ENCODE results near the gene TBC1D10A. TPM values are rescaled to one million over a fixed set of nuclear protein-coding genes. Genes with fewer than 3 reads are reported as not detected.

TBC1D10A gene, protein sequence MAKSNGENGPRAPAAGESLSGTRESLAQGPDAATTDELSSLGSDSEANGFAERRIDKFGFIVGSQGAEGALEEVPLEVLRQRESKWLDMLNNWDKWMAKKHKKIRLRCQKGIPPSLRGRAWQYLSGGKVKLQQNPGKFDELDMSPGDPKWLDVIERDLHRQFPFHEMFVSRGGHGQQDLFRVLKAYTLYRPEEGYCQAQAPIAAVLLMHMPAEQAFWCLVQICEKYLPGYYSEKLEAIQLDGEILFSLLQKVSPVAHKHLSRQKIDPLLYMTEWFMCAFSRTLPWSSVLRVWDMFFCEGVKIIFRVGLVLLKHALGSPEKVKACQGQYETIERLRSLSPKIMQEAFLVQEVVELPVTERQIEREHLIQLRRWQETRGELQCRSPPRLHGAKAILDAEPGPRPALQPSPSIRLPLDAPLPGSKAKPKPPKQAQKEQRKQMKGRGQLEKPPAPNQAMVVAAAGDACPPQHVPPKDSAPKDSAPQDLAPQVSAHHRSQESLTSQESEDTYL
- 20.8 and 35.5 TPM in 2 replicates for total RNA-seq (2014; rRNA removed; shearing (Covaris generic))

DNA sequence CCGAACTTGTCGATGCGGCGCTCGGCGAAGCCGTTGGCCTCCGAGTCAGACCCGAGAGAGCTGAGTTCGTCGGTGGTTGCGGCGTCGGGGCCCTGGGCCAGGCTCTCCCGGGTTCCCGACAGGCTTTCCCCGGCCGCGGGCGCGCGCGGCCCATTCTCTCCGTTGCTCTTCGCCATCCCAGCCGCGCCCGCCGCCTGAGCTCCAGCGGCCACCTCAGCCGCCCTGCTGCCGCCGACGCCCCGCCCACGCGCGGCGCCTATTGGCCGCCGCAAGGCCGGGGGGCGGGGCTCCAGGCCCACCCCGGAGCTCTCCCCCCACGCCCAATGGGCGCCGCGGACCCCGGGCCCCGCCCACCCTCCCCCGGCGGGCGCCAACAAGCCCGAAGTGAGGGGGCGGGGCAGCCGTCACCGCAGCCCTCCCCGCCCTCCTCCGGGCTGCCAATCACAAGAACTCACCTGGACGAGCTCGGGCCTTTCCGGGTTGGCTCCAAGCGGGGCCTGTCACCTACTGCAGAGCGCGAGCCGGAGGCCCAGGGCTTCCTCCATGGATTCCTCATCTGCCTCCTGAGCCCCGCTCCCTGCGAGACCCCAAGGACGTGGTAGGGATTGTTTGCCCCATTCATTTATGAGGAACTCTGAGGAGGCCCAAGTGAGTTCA, at the start of gene TBC1D10A:
TSS of gene TBC1D10A (minus strand) at position 236 of the 657 bp plus-strand sequence. CDS start at position 176, 60 bp downstream.
- peak; percentile 94 for DNase-seq (ENCODE audit: low read depth)

DNA sequence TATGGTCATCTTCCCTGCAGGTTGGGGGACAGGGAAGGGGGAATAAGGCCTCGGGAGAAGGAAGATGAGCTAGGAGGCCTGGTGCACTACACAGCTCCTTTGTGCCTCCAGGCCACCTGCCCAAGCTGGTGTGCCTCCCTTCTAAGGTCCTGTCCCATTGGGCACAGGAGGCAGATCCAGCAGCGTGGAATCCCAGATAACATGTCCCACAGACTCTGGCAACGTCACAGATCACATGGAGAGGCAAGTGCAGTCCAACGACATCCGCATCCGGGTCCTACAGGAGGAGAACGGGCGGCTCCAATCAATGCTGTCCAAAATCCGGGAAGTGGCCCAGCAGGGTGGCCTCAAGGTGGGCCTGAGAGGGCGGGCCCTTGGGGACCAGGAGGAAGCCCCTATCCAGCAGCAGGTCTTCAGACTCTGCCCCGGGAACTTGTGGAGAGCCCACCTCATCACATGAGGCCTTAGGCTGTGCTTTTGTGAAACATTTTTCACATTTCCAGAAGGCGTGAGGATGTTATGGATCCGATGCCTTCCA, 48.6 kb upstream of the TBC1D10A start:
- no peak for DNase-seq (ENCODE audit: low read depth)

DNA sequence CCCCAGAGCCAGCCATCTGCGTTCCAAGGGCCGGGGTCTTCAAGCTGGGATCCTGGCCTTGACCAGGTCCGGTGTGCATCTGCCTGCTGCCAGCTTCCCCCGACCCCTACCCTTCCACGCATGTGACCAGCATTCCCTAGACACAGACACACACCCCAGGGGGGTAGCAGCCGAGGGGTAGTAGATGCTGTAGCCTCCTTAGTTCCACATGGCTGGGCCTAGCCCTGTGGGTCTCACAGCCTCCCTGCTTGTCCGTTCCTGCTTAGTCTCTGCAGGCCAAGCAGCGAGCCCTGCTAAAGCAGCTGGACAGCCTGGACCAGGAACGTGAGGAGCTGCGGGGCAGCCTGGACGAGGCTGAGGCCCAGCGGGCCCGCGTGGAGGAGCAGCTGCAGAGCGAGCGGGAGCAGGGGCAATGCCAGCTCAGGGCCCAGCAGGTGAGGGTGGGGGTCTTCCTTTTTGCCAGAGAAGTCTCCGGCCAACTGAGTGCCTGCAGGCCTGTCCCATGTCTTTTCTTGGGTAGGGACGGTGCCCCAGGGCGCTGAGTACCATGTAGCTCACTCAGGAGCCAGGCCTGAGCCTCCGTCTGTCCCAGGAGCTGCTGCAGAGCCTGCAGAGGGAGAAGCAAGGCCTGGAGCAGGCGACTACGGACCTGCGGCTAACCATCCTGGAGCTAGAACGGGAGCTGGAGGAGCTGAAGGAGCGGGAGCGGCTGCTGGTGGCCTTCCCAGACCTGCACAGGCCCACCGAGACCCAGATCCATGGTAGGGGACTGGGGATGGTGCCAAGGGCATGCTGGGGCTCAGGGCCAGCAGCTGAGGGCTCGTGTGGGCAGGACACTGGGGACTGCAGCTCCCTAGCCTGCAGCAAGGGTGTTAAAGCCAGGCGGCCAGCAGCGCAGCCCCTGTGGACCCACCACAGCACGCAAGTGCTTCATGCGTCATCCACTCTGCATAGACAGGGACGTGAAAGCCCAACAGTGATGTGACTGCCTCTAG, 46.9 kb upstream of the TBC1D10A start:
- no peak for DNase-seq (ENCODE audit: low read depth)

DNA sequence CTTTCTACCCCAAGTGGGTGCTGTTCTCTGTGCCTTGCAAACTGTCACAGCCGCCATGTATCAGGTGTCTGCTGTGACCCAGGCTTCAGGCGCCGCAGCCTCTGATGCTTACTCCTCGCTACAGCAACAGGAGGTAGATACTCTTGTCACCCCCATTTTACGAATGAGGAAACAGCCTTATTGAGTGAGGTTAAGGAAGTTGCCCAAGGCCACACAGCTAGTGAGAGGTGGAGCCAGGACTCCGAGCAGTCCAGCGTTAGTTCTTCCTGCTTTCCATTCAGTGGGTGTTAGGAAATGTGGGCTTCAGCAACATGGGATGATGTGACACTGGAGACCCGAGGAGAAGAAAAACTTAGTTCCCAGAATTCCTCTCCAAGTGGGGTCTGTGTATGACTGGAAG, 46.2 kb upstream of the TBC1D10A start:
- no peak for DNase-seq (ENCODE audit: low read depth)

DNA sequence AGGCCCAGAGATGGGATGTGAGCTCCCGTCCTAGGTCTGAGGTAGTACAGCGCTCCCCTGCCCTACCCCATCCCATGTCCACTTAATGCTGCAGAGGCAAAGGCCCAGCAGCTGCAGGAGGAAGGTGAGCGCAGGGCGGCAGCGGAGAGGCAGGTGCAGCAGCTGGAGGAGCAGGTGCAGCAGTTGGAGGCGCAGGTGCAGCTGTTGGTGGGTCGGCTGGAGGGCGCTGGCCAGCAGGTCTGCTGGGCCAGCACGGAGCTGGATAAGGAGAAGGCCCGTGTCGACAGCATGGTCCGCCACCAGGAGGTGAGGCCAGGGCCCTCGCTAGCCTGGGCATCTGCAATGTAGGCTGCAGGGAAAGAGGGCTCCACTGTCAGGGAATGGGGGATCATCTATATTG, 45.2 kb upstream of the TBC1D10A start:
- no peak for DNase-seq (ENCODE audit: low read depth)

DNA sequence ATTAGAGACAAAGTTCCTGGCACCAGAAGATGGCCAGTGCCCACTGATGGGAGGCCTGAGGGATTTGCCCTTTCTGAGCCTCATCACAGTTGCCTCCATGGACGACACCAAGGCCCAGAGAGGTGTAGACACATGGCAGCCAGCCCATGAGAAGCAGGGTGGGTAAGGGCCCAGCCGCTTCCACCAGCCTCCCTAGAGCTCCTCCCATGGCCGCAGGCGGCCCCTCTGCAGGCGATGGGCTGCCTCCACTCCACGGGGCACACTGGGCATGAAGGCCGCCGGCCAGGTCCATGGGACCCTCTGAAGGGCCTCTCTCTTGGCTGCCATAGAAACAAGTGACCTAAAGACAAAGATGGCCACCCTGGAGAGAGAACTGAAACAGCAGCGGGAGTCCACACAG, 44.6 kb upstream of the TBC1D10A start:
- no peak for DNase-seq (ENCODE audit: low read depth)

DNA sequence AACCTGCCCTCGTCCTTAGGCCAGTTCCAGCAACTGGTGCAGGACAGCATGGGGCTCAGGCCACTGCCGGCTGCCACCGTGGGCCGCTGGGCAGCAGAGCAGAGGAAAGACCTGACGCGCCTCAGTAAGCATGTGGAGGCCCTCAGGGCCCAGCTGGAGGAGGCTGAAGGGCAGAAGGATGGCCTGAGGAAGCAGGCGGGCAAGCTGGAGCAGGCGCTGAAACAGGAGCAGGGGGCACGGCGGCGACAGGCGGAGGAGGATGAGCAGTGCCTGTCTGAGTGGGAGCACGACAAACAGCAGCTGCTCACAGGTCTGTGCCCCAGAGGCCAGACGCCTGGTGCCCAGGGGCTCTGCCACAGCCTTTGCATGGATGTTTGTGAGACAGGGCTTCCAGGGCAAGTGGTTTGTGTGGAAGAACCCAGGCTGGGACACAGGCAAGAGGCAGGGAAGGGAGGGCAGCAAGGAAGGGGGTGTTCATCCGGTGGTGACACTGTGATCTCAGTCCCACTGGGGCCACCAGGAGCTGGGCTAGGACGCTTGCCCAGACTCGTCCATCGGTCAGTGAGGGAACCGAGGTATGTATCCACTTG, 44.0 kb upstream of the TBC1D10A start:
- no peak for DNase-seq (ENCODE audit: low read depth)

DNA sequence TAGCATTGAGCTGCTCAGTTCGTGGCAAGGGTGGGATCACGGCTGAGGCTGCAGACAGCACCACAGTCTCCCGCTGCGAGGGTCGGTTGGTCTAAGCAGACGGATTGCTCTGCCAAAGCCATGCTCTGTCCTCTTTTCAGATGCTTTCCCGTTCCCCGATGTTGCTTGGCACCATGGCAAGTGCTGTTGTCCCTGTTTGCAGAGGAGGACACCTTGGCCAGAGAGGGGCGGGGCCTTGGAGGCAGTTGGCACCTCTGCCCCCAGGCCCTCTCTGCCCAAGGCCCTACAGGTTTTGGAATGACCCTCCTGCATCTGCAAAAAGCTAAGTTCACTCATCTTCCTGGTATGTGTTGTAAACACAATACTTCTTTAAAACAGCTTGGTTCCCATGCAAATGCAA, 41.7 kb upstream of the TBC1D10A start:
- no peak for DNase-seq (ENCODE audit: low read depth)

DNA sequence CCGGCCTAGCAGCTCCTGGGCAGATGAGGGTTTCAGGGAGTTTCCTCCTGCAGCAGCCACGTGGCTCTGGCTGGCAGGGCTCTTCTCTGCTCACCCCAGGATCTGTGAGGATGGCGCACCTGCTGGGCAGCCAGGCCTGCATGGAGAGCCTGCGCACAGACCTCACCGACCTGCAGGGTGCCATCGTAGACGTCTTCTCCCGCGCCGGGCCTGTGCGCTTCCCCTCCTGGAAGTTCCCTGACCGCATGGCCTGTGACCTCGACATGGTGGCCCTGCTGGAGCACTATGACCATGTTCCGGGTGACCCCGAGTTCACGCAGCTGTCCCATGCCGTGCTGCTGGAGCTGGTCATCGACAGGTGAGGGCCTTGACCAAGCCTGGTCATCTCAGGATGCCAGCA, 39.1 kb upstream of the TBC1D10A start:
- no peak for DNase-seq (ENCODE audit: low read depth)

DNA sequence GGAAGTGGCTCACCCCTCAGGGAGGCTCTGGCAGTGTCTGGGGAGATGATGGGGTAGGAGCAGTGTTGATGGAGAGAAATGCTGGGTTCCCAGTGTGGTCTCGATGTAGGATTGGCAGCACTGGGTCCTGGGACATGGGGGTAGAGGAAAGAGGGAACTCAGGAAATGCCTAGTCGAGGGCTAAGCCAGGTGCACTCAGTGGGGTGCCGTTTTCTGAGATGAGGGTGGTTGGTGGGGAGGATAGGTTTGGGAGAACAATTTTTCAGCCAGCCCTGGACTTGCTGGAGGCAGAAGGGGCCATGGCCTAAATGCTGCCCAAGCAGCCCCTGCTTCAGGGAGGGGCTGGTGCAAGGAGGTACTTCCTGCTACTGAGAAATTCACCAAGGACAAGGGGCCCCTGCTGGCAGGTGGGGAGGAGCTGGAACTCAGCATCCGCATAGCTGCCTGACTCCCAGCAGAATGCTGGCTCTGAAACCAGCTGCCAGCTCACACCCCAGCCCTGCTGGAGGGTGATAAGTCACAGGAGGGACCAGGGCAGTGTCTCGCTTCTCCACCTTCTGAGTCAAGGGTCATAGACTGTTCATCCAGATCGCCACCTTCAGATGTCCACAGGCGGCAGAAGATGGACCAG, 36.0 kb upstream of the TBC1D10A start:
- DNase-seq (ENCODE audit: low read depth): no peak

DNA sequence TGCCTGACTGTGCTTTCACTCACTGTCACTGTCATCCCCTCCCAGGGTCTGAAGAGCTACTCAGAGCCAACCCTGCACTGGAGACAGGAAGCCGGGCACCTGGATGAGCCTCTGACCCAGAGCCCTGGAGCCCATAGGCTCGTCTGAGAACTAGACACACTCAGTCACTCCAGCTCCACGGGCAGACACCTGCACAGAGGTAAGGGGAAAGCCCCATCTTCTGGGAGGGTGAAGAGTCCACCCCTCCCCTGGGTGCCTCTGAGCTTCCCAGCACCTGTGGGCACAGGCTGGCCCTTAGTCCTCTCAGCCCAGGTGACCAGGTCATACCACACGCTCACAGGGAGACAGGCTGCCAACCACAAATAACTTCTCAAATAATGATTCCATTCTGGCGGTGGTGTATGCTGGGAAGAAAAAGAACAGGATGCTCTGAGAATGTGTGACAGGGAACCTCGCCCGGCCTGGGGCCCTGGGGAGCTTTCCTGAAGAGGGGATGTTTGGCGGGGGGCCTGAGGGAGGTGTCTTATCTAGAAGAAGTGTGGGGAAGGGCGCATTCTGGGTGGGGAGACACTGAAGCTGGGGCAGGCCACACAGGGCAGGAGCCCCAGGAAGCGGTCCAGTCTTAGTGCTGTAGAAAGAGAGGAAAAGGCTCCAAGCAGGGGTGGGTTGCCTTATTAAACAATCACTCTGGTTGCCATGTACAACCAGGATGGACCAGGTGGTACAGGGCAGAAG, 35.3 kb upstream of the TBC1D10A start:
- no peak for DNase-seq (ENCODE audit: low read depth)

DNA sequence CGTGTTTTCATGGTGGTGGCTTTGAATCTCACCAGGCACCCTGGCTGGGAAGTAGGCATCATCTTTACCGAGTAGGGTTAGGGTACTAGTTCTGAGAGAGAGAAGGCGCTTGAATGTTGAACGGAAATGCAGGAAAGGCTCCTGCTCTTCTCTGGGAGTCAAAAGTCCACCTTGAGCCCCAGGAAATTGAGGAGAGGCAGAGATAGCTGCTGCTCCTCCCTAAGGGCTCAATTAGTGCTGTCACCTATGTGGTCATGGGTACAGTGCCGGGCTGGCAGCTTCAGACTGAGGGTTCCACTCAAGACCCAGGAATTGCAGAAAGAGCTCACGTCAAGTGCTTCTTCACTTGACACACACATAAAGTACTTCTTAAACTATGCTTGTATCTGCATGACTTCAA, 31.8 kb upstream of the TBC1D10A start:
- no peak for DNase-seq (ENCODE audit: low read depth)

DNA sequence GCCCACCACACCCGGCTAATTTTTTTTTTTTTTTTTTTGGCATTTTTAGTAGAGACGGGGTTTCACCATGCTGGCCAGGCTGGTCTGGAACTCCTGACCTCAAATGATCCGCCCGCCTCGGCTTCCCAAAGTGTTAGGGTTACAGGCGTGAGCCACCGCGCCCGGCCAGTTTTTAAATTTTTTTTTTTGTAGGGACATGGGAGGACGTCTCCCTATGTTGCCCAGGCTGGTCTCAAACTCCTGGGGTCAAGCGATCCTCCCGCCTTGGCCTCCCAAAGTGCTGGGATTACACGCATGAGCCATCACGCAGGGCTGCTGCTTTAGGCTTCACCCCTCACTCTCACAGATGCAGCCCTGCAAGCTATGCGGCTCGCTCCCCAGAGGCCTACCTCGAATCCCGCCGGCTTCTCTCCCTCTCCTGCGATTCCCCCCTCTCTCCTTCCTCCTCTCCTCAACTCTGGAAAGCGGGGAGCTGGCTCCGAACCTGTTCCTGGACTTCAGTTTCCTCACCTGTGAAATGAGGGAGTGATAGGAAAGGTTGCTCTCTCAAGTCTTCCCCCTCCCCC, 31.0 kb upstream of the TBC1D10A start:
- no peak for DNase-seq (ENCODE audit: low read depth)

DNA sequence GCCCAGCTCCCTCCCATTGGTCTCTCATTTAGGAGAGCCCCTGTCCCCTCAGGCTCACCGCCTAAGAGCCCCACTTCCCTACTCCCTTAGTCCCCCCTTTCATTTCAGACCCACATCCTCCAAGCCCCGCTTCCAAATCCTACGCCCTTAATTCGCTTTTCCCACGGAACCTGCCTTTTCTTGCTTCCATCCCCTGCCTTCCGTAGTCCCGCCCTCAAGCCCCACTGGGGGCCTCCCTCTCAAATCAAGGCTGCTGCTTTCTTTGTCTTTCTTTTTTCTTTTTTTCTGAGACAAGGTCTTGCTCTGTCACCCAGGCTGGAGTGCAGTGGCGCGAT, 30.5 kb upstream of the TBC1D10A start:
- no peak for DNase-seq (ENCODE audit: low read depth)

DNA sequence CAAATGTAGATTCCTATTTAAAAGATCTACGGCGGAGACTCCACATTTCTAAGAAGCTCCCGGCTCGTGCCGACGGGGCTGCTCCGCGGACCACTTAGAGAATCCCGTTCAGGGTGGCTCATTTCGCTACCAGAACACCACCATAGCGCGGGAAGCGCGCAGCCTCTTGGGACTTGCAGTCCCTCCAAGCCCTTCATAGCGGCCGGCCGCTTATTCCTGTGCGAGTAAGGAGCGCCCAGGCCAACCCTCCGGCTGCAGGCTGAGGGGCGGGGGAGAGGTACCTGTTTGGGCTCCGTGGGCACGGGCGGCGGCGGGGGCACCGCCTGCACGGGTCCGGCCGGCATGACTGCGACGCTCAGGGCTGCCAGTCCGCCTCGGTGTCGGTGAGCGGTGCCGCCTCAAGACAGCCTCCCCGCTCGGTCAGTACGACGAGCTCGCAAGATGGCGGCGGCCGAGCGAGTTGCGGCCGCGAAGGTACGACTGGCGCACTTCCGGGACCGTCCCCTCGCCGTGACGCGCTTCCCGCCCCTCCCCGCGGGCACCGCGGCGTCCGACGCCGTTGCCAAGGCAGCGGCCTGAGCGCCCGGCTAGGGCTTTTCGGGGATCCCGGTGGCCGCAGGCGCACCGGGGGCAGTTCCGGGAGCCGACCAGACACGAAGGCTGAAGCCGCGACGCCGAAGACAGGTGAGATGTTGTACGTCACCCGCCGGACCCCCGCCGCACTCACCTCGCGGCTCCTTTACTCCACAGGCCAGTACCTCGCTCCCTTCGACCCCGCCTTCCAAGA, 29.9 kb upstream of the TBC1D10A start, which contains the start of the genes CCDC157 and SF3A1:
TSS of gene CCDC157 (plus strand) at position 559 of the 787 bp plus-strand sequence. CDS start 8,994 bp downstream, outside the sequence.
TSS of gene SF3A1 (minus strand) at position 446 of the 787 bp plus-strand sequence. CDS start at position 344, 102 bp downstream.
- peak; percentile 94 for DNase-seq (ENCODE audit: low read depth)

DNA sequence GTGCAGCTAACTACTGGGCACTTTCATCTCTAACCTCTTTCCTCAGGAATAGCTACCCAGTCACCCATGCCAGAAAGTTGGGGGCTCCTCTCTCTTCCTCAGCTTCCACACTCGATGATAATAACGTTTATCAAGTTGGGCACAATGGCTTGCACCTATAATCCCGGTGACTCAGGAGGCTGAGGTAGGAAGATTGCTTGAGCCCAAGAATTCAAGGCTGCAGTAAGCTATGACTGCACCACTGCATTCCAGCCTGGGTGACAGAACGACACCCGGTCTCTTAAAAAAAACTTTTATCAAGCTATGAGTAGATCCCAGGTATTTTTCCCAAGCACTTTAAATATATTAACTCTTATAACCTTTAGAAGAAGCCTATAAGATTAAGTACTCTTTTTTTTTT, 27.9 kb upstream of the TBC1D10A start:
- DNase-seq (ENCODE audit: low read depth): no peak

DNA sequence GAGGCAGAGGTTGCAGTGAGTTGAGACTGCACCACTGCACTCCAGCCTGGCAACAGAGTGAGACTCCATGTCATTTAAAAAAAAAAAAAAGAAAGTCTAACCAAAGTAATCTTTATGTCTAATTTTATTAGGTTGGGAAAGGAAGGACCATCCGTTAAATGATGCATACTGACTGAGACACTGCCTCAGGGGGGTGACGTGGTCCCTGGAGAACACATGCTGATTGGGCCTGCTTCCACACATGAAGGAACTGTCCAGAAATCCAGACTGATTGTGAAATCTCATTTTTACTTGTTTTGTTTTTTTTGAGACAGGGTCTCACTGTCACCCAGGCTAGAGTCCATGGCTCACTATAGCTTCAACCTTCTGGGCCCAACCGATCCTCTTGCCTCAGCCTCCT, 24.5 kb upstream of the TBC1D10A start:
- DNase-seq (ENCODE audit: low read depth): no peak

DNA sequence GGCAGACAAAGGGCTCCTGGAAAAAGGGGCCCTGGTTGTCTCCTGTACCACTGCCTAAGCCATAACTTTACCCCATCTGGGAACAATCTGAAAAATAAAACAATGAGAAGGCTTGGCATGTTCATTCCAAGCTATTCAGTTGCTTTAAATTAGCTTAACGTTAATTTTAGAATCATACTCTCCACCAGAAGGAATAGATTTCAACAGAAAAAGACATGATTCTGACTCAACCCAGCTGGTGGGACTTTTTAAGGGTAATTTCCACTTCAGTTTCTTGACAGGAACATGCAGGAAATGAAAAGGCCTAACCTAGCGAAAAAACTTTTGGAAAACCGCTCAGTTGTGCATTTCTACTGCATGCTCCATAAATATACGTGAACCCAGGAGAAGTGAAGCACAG, 22.1 kb upstream of the TBC1D10A start:
- no peak for DNase-seq (ENCODE audit: low read depth)

DNA sequence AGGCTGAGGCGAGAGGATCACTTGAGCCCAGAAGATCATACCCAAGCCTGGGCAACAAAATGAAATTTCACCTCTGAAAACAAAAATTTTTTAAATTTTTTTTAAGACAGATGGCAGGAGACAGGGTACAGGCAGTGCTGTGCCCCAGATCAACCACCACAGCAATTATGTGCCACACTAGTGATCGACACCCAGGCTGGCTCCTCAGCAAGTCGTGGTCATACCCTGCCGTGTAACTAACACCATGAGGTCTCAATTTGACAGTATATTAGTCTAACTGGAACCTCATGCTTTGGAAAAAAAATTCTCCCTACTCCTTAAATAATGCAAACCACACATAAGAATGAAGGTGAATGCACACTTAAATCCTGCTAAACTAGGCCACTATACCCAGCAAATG, 21.7 kb upstream of the TBC1D10A start:
- DNase-seq (ENCODE audit: low read depth): no peak
